ENCODE measurements around the gene EXOC1L.

GRCh38 chr4:55838952-55839351 is 19.4 kb downstream of the EXOC1L start:
- TF ChIP-seq NFRKB (IDR thresholded peaks at IDR 0.05; ENCODE audit: low read depth), result no peak
- no peak for TF ChIP-seq ESRRA (IDR thresholded peaks at IDR 0.05; ENCODE audit: borderline replicate concordance, low read depth)
- TF ChIP-seq ZNF140 (CRISPR knock-in tag; IDR thresholded peaks at IDR 0.05), result no peak
- TF ChIP-seq SRSF1 (IDR thresholded peaks at IDR 0.05; ENCODE audit: low read depth, low read length), result no peak
- no peak for TF ChIP-seq ZFP1 (CRISPR knock-in tag; IDR thresholded peaks at IDR 0.05)
- TF ChIP-seq JUND (IDR thresholded peaks at IDR 0.05; ENCODE audit: borderline replicate concordance, low read depth, low read length), result no peak
- no peak for TF ChIP-seq JUND (tag; IDR thresholded peaks at IDR 0.05; ENCODE audit: borderline replicate concordance, low read depth, low read length)
- TF ChIP-seq CREBBP (IDR thresholded peaks at IDR 0.05; ENCODE audit: low read depth, low read length), result no peak
- no peak for TF ChIP-seq EZH2 (IDR thresholded peaks at IDR 0.05; ENCODE audit: borderline replicate concordance, low read depth, low read length)
- no peak for TF ChIP-seq POLR2A (conservative IDR thresholded peaks at IDR 0.05)
- TF ChIP-seq POLR2AphosphoS5 (IDR thresholded peaks at IDR 0.05; ENCODE audit: control insufficient read depth, insufficient read depth, low read depth, low read length), result no peak
- no peak for TF ChIP-seq TAF1 (IDR thresholded peaks at IDR 0.05; ENCODE audit: control insufficient read depth, extremely low read depth, insufficient read depth, low read length, severe bottlenecking)
- TF ChIP-seq MEF2A (IDR thresholded peaks at IDR 0.05; ENCODE audit: control insufficient read depth, low read depth, low read length), result no peak
